Caco-2 (cell line): Measurements from ENCODE around the gene CASZ1. TPM values are rescaled to one million over a fixed set of nuclear protein-coding genes. Genes with fewer than 3 reads are reported as not detected.

ENCODE experiments used
- BruUV-seq: library from RNA; stranded (reverse); fragments of 400-500 nt; replicated peaks from 2 replicates; lab custom pipeline; 2021; lab: Mats Ljungman, UMichigan
- CTCF ChIA-PET: fragments of 300-600 bp; sonication (Branson Sonifier 250); formaldehyde crosslinking; loops from one replicate; lab custom pipeline; 2022; ENCODE audit warnings: antibody characterized with exemption; lab: Charles Lee
- POLR2A ChIA-PET: fragments of 300-600 bp; sonication (Branson Sonifier 250); formaldehyde crosslinking; loops from one replicate; lab custom pipeline; 2022; ENCODE audit warnings: antibody characterized with exemption; lab: Charles Lee
- DNase-seq, 2 experiments: peaks; one replicate each; pipeline versions ENCODE4 v3.0.0 to v3.0.0-alpha.2; 2020 to 2022
- H3K27me3 ChIP-seq: replicated peaks from 2 replicates; pipeline ENCODE4 v1.6.0; 2011; ENCODE audit warnings: low read length; ENCODE audit not compliant: control insufficient read depth, insufficient read depth
- H3K36me3 ChIP-seq: 2 replicates; pipeline ENCODE4 v1.5.1; 2011; ENCODE audit warnings: low read length; ENCODE audit not compliant: control insufficient read depth, insufficient read depth
- H3K4me1 ChIP-seq: fragments of 250-450 bp; sonication (Bioruptor Pico); 2 replicates; pipeline ENCODE4 v1.5.1; 2020; ENCODE audit warnings: mild to moderate bottlenecking
- H3K4me3 ChIP-seq: 2 replicates; pipeline ENCODE4 v1.5.1; 2011; ENCODE audit warnings: low read depth, mild to moderate bottlenecking, control low read depth, low read length
- H3K9me3 ChIP-seq: fragments of 250-450 bp; sonication (Bioruptor Pico); 2 replicates; pipeline ENCODE4 v1.5.1; 2020; ENCODE audit warnings: mild to moderate bottlenecking, moderate library complexity
- H3K27ac Mint-ChIP-seq: one replicate; pipeline ENCODE4 v1.8.0; 2022; ENCODE audit warnings: mixed read lengths; ENCODE audit not compliant: unreplicated experiment
- H3K27me3 Mint-ChIP-seq: one replicate; pipeline ENCODE4 v1.8.0; 2022; ENCODE audit warnings: mixed read lengths; ENCODE audit not compliant: insufficient read depth, unreplicated experiment
- H3K36me3 Mint-ChIP-seq: one replicate; pipeline ENCODE4 v1.8.0; 2022; ENCODE audit warnings: mild to moderate bottlenecking, mixed read lengths; ENCODE audit not compliant: insufficient read depth, unreplicated experiment
- H3K4me1 Mint-ChIP-seq: one replicate; pipeline ENCODE4 v1.8.0; 2022; ENCODE audit warnings: low read depth, mixed read lengths; ENCODE audit not compliant: unreplicated experiment
- H3K4me3 Mint-ChIP-seq: one replicate; pipeline ENCODE4 v1.8.0; 2022; ENCODE audit warnings: mild to moderate bottlenecking, moderate library complexity, mixed read lengths; ENCODE audit not compliant: unreplicated experiment
- H3K9me3 Mint-ChIP-seq: one replicate; pipeline ENCODE4 v1.8.0; 2022; ENCODE audit warnings: mixed read lengths; ENCODE audit not compliant: unreplicated experiment
- CTCF ChIP-seq, 2 experiments: fragments of 200-600 bp in 1 of 2; IDR thresholded peaks; 1 replicate in 1 of 2; 2 replicates in 1 of 2; pipeline versions ENCODE4 v1.5.1 to v1.8.0; 2011 to 2022; ENCODE audit warnings: antibody characterized with exemption in 1 of 2, control low read depth in 1 of 2, inconsistent platforms in 1 of 2, low read depth in 1 of 2, low read length in 1 of 2, mild to moderate bottlenecking in 1 of 2, moderate library complexity in 1 of 2; ENCODE audit not compliant: insufficient read depth in 1 of 2, severe bottlenecking in 1 of 2, unreplicated experiment in 1 of 2
- intact Hi-C: fragments of 100-400 bp; cut with micrococcal nuclease; formaldehyde crosslinking; loops from one replicate; pipeline ENCODE4 v1.10.0; 2022; ENCODE audit not compliant: unreplicated experiment
- total RNA-seq: library from RNA; stranded (reverse); gene quantifications from 2 replicates; pipeline ENCODE4 v1.2.3, GENCODE V29; 2022

CASZ1 gene
- total RNA-seq, 1 experiment from 2014 or later, result 10.9 TPM

DNA sequence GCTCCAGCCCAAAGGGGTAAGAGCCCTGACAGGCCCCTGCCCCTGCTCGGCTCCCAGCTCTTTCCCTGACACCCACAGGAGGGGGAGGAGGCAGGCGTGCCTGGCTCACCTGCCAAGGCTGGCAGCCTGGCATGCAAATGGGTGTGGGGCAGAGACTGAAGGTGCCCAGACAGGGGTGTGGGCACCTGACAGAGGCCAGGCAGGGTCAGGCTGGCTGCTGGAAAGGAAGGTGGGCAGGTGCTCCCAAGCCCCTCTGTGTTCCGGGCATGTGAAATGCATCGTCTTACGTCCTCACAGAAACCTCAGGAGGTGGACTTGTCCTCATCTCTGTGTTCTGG lies 19.4 kb upstream of the CASZ1 start:
- ChIA-PET CTCF (no interaction called here), POLR2A (interaction anchor here (0.6 kb wide), 1 partner anchor 19 kb away, joined by 3 read pairs; the partner anchor contains the start of gene CASZ1)
- no peaks in the 10 kb centered on the region for H3K36me3 ChIP-seq
- no peak for DNase-seq
- no peak for TF ChIP-seq CTCF (IDR thresholded peaks at IDR 0.05; ENCODE audit: insufficient read depth in 1 of 2, low read depth in 1 of 2, low read length in 1 of 2, severe bottlenecking in 1 of 2, unreplicated experiment in 1 of 2)
- BruUV-seq, result no TSS peak
- intact Hi-C loops, result no loop called here
- H3K9me3 ChIP-seq, result no peaks in the 10 kb centered on the region
- H3K4me1 Mint-ChIP-seq, result no peaks in the 10 kb centered on the region
- H3K27me3 Mint-ChIP-seq, result no peaks in the 10 kb centered on the region
- H3K4me1 ChIP-seq, result no peaks in the 10 kb centered on the region
- H3K4me3 ChIP-seq, result no peak overlapping the region
- no peaks in the 10 kb centered on the region for H3K27me3 ChIP-seq
- H3K36me3 Mint-ChIP-seq, result no peaks in the 10 kb centered on the region
- H3K9me3 Mint-ChIP-seq, result no peaks in the 10 kb centered on the region
- H3K4me3 Mint-ChIP-seq, result no peak overlapping the region
- no peak overlapping the region for H3K27ac Mint-ChIP-seq

GRCh38 chr1:10814976-10815857 lies 18.8 kb upstream of the CASZ1 start:
- intact Hi-C loops, result no loop called here
- H3K27me3 ChIP-seq, result no peaks in the 10 kb centered on the region
- no peaks in the 10 kb centered on the region for H3K36me3 Mint-ChIP-seq
- H3K4me3 ChIP-seq, result no peak overlapping the region
- no peaks in the 10 kb centered on the region for H3K36me3 ChIP-seq
- no peaks in the 10 kb centered on the region for H3K4me1 ChIP-seq
- no peaks in the 10 kb centered on the region for H3K27me3 Mint-ChIP-seq
- H3K4me3 Mint-ChIP-seq, result no peak overlapping the region
- no peaks in the 10 kb centered on the region for H3K9me3 ChIP-seq
- BruUV-seq, result no TSS peak
- H3K9me3 Mint-ChIP-seq, result no peaks in the 10 kb centered on the region
- H3K4me1 Mint-ChIP-seq, result no peaks in the 10 kb centered on the region
- H3K27ac Mint-ChIP-seq, result no peak overlapping the region
- ChIA-PET POLR2A (interaction anchor here (0.6 kb wide), 1 partner anchor 19 kb away, joined by 3 read pairs; the partner anchor contains the start of gene CASZ1), CTCF (no interaction called here)
- DNase-seq, result no peak
- no peak for TF ChIP-seq CTCF (IDR thresholded peaks at IDR 0.05; ENCODE audit: insufficient read depth in 1 of 2, low read depth in 1 of 2, low read length in 1 of 2, severe bottlenecking in 1 of 2, unreplicated experiment in 1 of 2)

DNA sequence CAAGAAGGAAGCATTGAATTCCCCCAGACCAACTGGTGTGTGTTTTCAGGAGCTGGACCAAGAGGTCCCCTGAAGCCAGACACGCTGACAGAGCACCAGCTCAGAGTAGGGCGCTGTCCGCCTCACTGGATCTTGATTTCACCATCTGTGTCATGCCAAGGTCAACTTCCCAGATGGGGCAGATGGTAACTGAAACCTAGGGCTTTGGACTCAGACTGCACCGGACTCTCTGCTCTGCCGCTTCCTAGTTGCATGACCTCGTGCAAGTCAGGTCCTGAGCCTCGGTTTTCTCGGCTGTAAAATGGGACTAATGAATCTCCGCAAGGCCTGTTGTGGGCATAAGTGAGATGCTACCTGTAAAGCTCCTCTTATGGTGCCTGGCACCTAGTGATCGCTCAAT lies 17.9 kb upstream of the CASZ1 start:
- Mint-ChIP-seq H3K4me3 (no peak overlapping the region), H3K4me1 (no peaks in the 10 kb centered on the region), H3K9me3 (no peaks in the 10 kb centered on the region), H3K36me3 (no peaks in the 10 kb centered on the region), H3K27me3 (no peaks in the 10 kb centered on the region), H3K27ac (no peak overlapping the region)
- intact Hi-C loops, result no loop called here
- CTCF ChIA-PET, result no interaction called here
- TF ChIP-seq CTCF (IDR thresholded peaks at IDR 0.05; ENCODE audit: insufficient read depth in 1 of 2, low read depth in 1 of 2, low read length in 1 of 2, severe bottlenecking in 1 of 2, unreplicated experiment in 1 of 2), result no peak
- Histone ChIP-seq H3K27me3 (no peaks in the 10 kb centered on the region), H3K9me3 (no peaks in the 10 kb centered on the region), H3K36me3 (no peaks in the 10 kb centered on the region), H3K4me3 (no peak overlapping the region), H3K4me1 (no peaks in the 10 kb centered on the region)
- BruUV-seq, result no TSS peak
- no peak for DNase-seq
- POLR2A ChIA-PET, result no interaction called here
